NB4 (cell line): ENCODE measurements around the gene PIK3C2G.

Experiments
- POLR2A ChIP-seq: IDR thresholded peaks from 2 replicates; pipeline ENCODE4 v1.6.1; 2011; ENCODE audit warnings: mild to moderate bottlenecking; ENCODE audit not compliant: insufficient read length; ENCODE audit errors: extremely low read depth
- TF ChIP-seq, protein P1 (sequence below): IDR thresholded peaks from one replicate; pipeline ENCODE4 v1.5.1; 2012; ENCODE audit warnings: low read depth, low read length

DNA sequence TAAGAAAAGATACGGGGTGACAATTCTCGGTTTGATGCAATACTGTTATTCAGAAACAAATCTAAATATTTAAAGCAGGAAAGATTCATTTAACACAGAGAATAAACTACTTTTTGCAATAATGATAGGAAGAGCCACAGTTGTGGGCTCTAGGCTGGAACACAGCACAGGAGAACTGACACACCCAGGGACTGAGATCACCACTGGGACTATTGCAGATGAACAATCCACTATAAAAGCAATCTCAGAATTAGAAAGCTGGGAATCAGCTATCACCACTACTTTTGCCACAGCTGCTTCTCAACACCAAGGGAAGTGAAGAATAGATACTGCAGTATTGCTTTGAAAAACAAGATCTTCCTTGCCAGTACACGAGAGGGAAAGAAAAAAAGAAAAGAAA is 4.1 kb upstream of the PIK3C2G start:
- TF ChIP-seq, protein P1, sequence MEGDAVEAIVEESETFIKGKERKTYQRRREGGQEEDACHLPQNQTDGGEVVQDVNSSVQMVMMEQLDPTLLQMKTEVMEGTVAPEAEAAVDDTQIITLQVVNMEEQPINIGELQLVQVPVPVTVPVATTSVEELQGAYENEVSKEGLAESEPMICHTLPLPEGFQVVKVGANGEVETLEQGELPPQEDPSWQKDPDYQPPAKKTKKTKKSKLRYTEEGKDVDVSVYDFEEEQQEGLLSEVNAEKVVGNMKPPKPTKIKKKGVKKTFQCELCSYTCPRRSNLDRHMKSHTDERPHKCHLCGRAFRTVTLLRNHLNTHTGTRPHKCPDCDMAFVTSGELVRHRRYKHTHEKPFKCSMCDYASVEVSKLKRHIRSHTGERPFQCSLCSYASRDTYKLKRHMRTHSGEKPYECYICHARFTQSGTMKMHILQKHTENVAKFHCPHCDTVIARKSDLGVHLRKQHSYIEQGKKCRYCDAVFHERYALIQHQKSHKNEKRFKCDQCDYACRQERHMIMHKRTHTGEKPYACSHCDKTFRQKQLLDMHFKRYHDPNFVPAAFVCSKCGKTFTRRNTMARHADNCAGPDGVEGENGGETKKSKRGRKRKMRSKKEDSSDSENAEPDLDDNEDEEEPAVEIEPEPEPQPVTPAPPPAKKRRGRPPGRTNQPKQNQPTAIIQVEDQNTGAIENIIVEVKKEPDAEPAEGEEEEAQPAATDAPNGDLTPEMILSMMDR: no peak
- TF ChIP-seq POLR2A: no peak
